Thyroid gland (tissue), 4 donors: ENCODE measurements around the gene SAP30BP.

ENCODE experiments used
- CTCF ChIP-seq, 6 experiments: fragments of 200-600 bp in 3 of 6; fragments of 450-650 bp in 3 of 6; sonication (generic) in 3 of 6; IDR thresholded peaks; one replicate each; pipeline ENCODE4 v1.5.1; 2016 to 2019; ENCODE audit warnings: antibody characterized with exemption in 6 of 6, mild to moderate bottlenecking in 2 of 6, inconsistent platforms in 1 of 6, moderate library complexity in 1 of 6
- POLR2A ChIP-seq, 2 donors: fragments of 450-650 bp; IDR thresholded peaks; one replicate each; pipeline ENCODE4 v1.6.1; 2017; ENCODE audit warnings: antibody characterized with exemption in 2 of 2, mild to moderate bottlenecking in 2 of 2, moderate library complexity in 1 of 2

- TF ChIP-seq POLR2A (IDR thresholded peaks at IDR 0.05) (no peak), CTCF (IDR thresholded peaks at IDR 0.05) (no peak)
These were observed 18.4 kb downstream of the SAP30BP start for GRCh38 chr17:75685499-75685898.
